A673 (cell line): Measurements from ENCODE around the gene KRTAP9-2. TPM values are rescaled to one million over a fixed set of nuclear protein-coding genes. Genes with fewer than 3 reads are reported as not detected.
"Not testable (repeated sequence)": the region's sequence is repeated elsewhere in the genome, so short reads cannot be mapped to it uniquely, and the experiment has no call there.

Experiments used
- BruUV-seq: library from RNA; stranded (reverse); fragments of 400-500 nt; replicated peaks from 2 replicates; lab custom pipeline; 2021; lab: Mats Ljungman, UMichigan
- CTCF ChIA-PET: fragments of 300-600 bp; sonication (Branson Sonifier 250); formaldehyde crosslinking; loops from one replicate; lab custom pipeline; 2022; ENCODE audit warnings: antibody characterized with exemption; lab: Charles Lee
- POLR2A ChIA-PET: fragments of 300-600 bp; sonication (Branson Sonifier 250); formaldehyde crosslinking; loops from one replicate; lab custom pipeline; 2022; ENCODE audit warnings: antibody characterized with exemption; ENCODE audit not compliant: low non-redundant PET; lab: Charles Lee
- DNase-seq: peaks from one replicate; pipeline ENCODE4 v3.0.0-alpha.2; 2015; ENCODE audit warnings: low spot score
- H3K27ac ChIP-seq: fragments of 200-600 bp; sonication (generic); 2 replicates; pipeline ENCODE4 v1.5.1; 2016; ENCODE audit warnings: mixed run types, low read depth, mild to moderate bottlenecking, mixed read lengths, antibody characterized with exemption, low read length; ENCODE audit not compliant: poor library complexity, severe bottlenecking
- H3K27me3 ChIP-seq: fragments of 200-600 bp; sonication (generic); replicated peaks from 2 replicates; pipeline ENCODE4 v1.6.1; 2017; ENCODE audit warnings: mixed run types, low read depth, mild to moderate bottlenecking, mixed read lengths, antibody characterized with exemption, low read length; ENCODE audit not compliant: insufficient read depth, poor library complexity
- H3K36me3 ChIP-seq: fragments of 200-600 bp; sonication (generic); 2 replicates; pipeline ENCODE4 v1.6.1; 2016; ENCODE audit warnings: mixed run types, mild to moderate bottlenecking, mixed read lengths, antibody characterized with exemption, low read length; ENCODE audit not compliant: insufficient read depth, poor library complexity, severe bottlenecking
- H3K4me1 ChIP-seq: fragments of 200-600 bp; sonication (generic); 2 replicates; pipeline ENCODE4 v1.6.1; 2017; ENCODE audit warnings: mixed run types, mild to moderate bottlenecking, mixed read lengths, antibody characterized with exemption, low read length; ENCODE audit not compliant: insufficient read depth, poor library complexity, severe bottlenecking
- H3K4me3 ChIP-seq: fragments of 200-600 bp; sonication (generic); 2 replicates; pipeline ENCODE4 v1.5.1; 2016; ENCODE audit warnings: low read depth, mixed run types, mild to moderate bottlenecking, mixed read lengths, low read length; ENCODE audit not compliant: poor library complexity, severe bottlenecking
- H3K9me3 ChIP-seq: fragments of 200-600 bp; sonication (generic); 2 replicates; pipeline ENCODE4 v1.6.1; 2016; ENCODE audit warnings: mixed run types, low read depth, mild to moderate bottlenecking, mixed read lengths, antibody characterized with exemption, low read length; ENCODE audit not compliant: poor library complexity, severe bottlenecking
- EZH2 ChIP-seq: fragments of 200-600 bp; sonication (generic); IDR thresholded peaks from 2 replicates; pipeline ENCODE4 v1.6.1; 2017; ENCODE audit warnings: borderline replicate concordance, low read depth, mild to moderate bottlenecking, mixed read lengths, antibody characterized with exemption, low read length; ENCODE audit not compliant: poor library complexity, severe bottlenecking
- intact Hi-C: fragments of 100-400 bp; cut with micrococcal nuclease; formaldehyde crosslinking; loops from one replicate; pipeline ENCODE4 v1.10.0; 2022; ENCODE audit not compliant: unreplicated experiment
- total RNA-seq: library from RNA; stranded (reverse); gene quantifications from 2 replicates; pipeline ENCODE4 v1.2.3, GENCODE V29; 2021
- TF ChIP-seq, protein P1 (sequence below): fragments of 300-800, 200-600 bp; sonication (generic); conservative IDR thresholded peaks from 2 replicates; pipeline ENCODE4 v1.5.1; 2017; ENCODE audit warnings: low read depth, mild to moderate bottlenecking, antibody characterized with exemption, low read length, moderate library complexity, mixed read lengths

Gene KRTAP9-2
- total RNA-seq, 1 experiment from 2014 or later, result not detected

DNA sequence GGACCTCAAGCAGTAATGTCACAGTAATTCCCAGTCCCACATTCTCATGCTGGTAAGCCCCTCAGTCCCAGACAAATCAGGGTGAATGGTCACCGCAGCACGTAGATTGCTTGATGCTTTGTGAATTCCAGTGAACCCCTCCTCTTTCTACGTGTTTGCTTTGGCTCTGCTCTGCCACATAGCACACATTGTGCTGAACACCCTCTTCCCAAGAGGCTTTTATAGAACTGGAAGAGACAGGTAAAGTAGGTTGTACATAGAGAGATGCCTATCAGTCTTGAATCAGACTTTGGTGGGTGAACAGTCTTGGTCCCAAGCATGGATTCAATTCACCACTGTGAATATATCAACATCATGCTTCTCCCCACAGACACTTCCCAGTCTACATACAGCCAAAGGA is 38.2 kb downstream of the KRTAP9-2 start:
- Histone ChIP-seq H3K27ac (no peak overlapping the region), H3K36me3 (no peaks in the 10 kb centered on the region), H3K4me1 (no peaks in the 10 kb centered on the region), H3K4me3 (no peak overlapping the region), H3K27me3 (no peaks in the 10 kb centered on the region), H3K9me3 (no peaks in the 10 kb centered on the region)
- ChIA-PET POLR2A (no interaction called here), CTCF (no interaction called here)
- no peak for DNase-seq
- no peak for TF ChIP-seq EZH2
- TF ChIP-seq, protein P1, sequence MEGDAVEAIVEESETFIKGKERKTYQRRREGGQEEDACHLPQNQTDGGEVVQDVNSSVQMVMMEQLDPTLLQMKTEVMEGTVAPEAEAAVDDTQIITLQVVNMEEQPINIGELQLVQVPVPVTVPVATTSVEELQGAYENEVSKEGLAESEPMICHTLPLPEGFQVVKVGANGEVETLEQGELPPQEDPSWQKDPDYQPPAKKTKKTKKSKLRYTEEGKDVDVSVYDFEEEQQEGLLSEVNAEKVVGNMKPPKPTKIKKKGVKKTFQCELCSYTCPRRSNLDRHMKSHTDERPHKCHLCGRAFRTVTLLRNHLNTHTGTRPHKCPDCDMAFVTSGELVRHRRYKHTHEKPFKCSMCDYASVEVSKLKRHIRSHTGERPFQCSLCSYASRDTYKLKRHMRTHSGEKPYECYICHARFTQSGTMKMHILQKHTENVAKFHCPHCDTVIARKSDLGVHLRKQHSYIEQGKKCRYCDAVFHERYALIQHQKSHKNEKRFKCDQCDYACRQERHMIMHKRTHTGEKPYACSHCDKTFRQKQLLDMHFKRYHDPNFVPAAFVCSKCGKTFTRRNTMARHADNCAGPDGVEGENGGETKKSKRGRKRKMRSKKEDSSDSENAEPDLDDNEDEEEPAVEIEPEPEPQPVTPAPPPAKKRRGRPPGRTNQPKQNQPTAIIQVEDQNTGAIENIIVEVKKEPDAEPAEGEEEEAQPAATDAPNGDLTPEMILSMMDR, result no peak
- no TSS peak for BruUV-seq
- intact Hi-C loops, result no loop called here

DNA sequence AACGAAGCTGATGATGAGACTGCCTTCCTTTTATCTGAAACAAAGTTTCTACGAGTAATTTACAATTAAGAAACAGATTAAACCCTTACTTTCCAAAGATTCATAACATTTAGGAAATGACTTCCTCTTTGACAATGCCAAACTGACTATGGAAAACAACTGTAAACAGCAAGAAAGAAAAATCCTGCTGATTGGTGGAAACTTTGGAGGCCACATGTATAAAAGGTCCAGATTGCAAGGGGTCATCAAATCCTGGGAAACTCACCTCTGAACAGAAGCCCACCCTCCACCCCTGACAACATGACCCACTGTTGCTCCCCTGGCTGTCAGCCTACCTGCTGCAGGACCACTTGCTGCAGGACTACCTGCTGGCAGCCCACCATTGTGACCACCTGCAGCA is 38.6 kb downstream of the KRTAP9-2 start, which contains the start of gene KRTAP9-6:
KRTAP9-6 (plus strand) TSS at position 301 of the 400 bp plus-strand sequence; CDS start at position 301, 0 bp downstream.
- H3K4me1 ChIP-seq, result no peaks in the 10 kb centered on the region
- intact Hi-C loops, result no loop called here
- no peak for TF ChIP-seq EZH2
- TF ChIP-seq, protein P1, result no peak
- POLR2A ChIA-PET, result no interaction called here
- CTCF ChIA-PET, result no interaction called here
- no peak within 1 kb of the TSS for H3K4me3 ChIP-seq
- no peaks in the 10 kb centered on the region for H3K9me3 ChIP-seq
- no peaks in the 10 kb centered on the region for H3K27me3 ChIP-seq
- H3K27ac ChIP-seq, result no peak within 1 kb of the TSS
- DNase-seq, result no peak
- H3K36me3 ChIP-seq, result no peaks in the 10 kb centered on the region
- no TSS peak for BruUV-seq

GRCh38 chr17:41267711-41268110 is 41.3 kb downstream of the KRTAP9-2 start:
- Histone ChIP-seq H3K27me3 (no peaks in the 10 kb centered on the region), H3K27ac (no peak overlapping the region), H3K9me3 (no peaks in the 10 kb centered on the region), H3K4me1 (no peaks in the 10 kb centered on the region), H3K36me3 (no peaks in the 10 kb centered on the region), H3K4me3 (no peak overlapping the region)
- ChIA-PET CTCF (no interaction called here), POLR2A (no interaction called here)
- TF ChIP-seq EZH2, result no peak
- TF ChIP-seq, protein P1, result no peak
- BruUV-seq, result no TSS peak
- no peak for DNase-seq
- intact Hi-C loops, result no loop called here

DNA sequence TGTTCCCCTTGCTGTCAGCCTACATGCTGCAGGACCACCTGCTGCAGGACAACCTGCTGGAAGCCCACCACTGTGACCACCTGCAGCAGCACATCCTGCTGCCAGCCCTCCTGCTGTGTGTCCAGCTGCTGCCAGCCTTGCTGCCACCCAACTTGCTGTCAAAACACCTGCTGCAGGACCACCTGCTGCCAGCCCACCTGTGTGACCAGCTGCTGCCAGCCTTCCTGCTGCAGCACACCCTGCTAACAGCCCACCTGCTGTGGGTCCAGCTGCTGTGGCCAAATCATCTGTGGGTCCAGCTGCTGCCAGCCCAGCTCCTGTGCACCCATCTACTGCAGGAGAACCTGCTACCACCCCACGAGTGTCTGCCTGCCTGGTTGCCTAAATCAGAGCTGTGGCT is 44.9 kb downstream of the KRTAP9-2 start:
- POLR2A ChIA-PET, H3K27me3 ChIP-seq, CTCF ChIA-PET, H3K36me3 ChIP-seq, DNase-seq, BruUV-seq, H3K4me1 ChIP-seq, intact Hi-C loops, H3K27ac ChIP-seq, H3K4me3 ChIP-seq, H3K9me3 ChIP-seq: not testable (repeated sequence)
